ENCODE data around the gene CREBL2.

Gene CREBL2

DNA sequence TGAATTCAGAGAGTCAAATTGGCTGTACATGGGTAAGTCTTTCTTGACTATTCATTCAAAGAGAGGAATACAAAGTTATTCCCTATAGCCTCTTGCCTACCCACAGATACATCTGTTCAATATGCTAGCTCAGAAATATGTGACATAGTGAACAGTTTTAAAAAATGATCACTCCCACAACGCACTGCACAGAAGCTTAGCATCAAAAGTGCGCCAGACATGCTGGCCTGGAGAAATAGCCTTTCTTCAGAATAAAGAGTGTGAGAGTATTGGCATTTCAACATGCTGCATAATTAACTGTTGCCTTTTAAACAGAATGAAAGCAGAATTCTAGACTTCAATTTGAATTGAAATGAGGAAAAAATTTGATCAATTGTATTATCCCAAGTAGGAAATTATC lies 57.3 kb downstream of the CREBL2 start:
- in situ Hi-C loops (cut with MboI; ENCODE audit: low sequenced_read_pairs) = no loop called here

GRCh38 chr12:12671850-12672660 lies 60.4 kb downstream of the CREBL2 start:
- in situ Hi-C loops (cut with MboI; ENCODE audit: low sequenced_read_pairs) = no loop called here

GRCh38 chr12:12673296-12673695 lies 61.6 kb downstream of the CREBL2 start:
- in situ Hi-C loops (cut with MboI; ENCODE audit: low sequenced_read_pairs) = no loop called here

DNA sequence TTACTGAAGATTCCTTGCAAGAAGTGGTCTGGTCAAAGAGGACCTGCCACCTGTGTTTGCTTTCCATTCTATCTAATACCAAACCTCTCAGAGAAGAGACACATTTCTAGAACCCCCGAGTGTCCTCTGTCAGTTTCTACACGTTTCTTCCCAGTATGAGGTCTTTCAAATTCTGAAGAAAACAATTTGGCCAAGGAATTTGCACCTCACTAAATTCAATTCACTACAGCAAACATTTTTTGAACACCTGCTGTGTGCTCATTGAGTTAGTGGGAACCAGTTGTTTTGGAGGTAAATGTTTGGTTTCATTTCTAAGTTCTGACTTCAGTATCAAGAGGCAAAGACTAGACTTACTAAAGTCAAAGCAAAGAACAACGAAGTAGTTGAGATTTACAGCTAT lies 64.9 kb downstream of the CREBL2 start:
- in situ Hi-C loops (cut with MboI; ENCODE audit: low sequenced_read_pairs) = no loop called here

GRCh38 chr12:12681061-12681765 lies 69.5 kb downstream of the CREBL2 start:
- in situ Hi-C loops (cut with MboI; ENCODE audit: low sequenced_read_pairs) = no loop called here

- in situ Hi-C loops (cut with MboI; ENCODE audit: low sequenced_read_pairs) = no loop called here
Measured at GRCh38 chr12:12682284-12682683, 70.6 kb downstream of the CREBL2 start.

- in situ Hi-C loops (cut with MboI; ENCODE audit: low sequenced_read_pairs) = no loop called here
Measured at GRCh38 chr12:12683136-12683697, 71.5 kb downstream of the CREBL2 start.

DNA sequence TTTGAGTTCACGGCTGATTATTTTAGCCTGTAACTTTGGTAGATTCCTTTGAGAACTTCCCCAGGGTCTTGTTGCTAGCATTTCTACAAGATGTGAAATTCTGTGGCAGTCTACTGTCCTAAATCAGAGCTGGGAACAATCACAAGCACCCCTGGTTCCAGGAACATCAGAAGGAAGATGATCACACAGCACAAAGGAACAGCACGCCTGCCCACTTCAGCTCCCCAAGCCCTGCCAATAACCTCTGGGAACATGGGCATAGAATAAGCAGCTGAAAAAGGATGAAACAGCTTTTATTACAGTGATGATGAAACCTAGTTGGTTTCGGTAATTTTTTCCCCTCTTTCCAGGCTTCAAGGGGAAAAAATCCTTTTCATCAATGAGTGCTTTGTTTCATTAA lies 72.0 kb downstream of the CREBL2 start:
- in situ Hi-C loops (cut with MboI; ENCODE audit: low sequenced_read_pairs) = no loop called here

GRCh38 chr12:12684375-12685106 lies 72.9 kb downstream of the CREBL2 start:
- in situ Hi-C loops (cut with MboI; ENCODE audit: low sequenced_read_pairs) = no loop called here

DNA sequence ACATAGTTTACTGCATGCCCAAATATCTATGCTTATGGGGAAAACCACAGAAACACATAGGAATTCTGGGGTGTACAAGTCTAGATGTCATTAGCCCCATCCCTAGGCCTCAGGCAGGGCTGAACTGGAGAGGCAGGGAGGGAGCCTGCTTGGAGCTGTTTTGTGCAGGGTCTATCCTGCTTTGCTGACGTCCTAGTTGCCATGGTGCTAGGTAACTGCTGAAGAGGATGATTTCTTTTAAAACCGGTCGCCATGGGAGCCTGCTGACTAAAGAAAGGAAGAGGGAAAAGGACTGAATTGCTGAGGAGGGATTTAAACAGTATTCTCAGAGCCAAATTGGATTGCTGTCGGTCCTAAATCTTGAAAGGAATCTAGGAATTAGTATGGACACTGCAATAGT lies 73.6 kb downstream of the CREBL2 start:
- in situ Hi-C loops (cut with MboI; ENCODE audit: low sequenced_read_pairs) = no loop called here

DNA sequence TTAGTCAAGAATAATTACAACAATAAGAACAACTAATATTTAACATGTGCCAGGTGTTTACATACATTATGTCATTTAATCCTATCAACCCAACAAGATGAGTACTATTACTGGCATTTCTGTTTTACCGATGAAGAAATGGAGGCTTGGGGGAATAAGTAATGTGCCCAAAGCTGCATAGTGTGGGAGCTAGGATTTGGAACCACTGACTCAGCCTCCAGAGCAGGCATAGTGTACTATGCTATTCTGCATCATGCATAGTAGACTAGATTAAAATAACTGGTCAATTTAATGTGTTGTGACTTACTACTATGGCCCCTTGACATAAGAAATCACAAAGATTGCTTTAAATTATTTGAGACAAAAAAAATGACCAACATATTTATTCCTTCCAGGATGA lies 74.8 kb downstream of the CREBL2 start:
- in situ Hi-C loops (cut with MboI; ENCODE audit: low sequenced_read_pairs) = no loop called here

GRCh38 chr12:12686925-12687324 lies 75.2 kb downstream of the CREBL2 start:
- in situ Hi-C loops (cut with MboI; ENCODE audit: low sequenced_read_pairs) = no loop called here

DNA sequence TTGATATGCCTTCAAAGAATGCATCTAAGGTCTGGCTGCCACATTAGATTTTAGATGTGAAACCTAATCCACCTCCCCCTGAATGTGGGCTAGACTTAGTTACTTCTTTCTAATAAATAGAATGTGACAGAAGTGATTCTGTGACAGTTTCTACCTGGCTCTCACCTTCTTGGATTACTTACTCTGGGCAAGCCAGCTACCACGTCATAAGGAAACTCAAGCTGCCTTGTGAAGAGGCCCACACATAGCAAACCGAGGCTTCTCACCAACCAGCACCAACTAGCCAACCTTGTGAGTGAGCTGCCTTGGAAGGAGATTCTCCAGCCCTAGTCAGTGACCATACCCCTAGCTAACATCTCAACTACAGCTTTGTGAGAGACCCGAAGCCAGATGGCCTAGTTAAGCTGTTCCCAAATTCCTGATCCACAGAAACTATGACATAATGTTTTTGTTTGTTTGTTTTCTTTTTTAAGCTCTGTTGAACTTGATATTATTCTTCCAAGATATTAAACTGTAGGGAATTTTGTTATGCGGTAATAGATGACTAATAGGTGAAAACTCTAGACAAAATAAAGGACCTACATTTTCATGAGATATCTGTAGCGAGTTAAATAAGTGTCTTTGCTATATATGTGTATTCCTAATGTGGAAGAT lies 78.1 kb downstream of the CREBL2 start:
- in situ Hi-C loops (cut with MboI; ENCODE audit: low sequenced_read_pairs) = no loop called here

- in situ Hi-C loops (cut with MboI; ENCODE audit: low sequenced_read_pairs) = no loop called here
Measured at GRCh38 chr12:12691549-12691948, 79.9 kb downstream of the CREBL2 start.

- in situ Hi-C loops (cut with MboI; ENCODE audit: low sequenced_read_pairs) = no loop called here
Measured at GRCh38 chr12:12693111-12693671, 81.5 kb downstream of the CREBL2 start.

All from HL-60/S4 treated with phorbol 12-myristate 13-acetate at 8.2 ng/mL for 4 days and 3 days (cell line).